K562 (cell line): Measurements from ENCODE around the gene MRPL55. TPM values are rescaled to one million over a fixed set of nuclear protein-coding genes. Genes with fewer than 3 reads are reported as not detected.

Experiments used
- CHD7 ChIP-seq: fragments of 200-600 bp; sonication (generic); IDR thresholded peaks from one replicate; pipeline ENCODE4 v1.6.1; 2012; ENCODE audit warnings: mild to moderate bottlenecking, low read depth, low read length, inconsistent platforms
- NCOA4 ChIP-seq: fragments of 450-650 bp; IDR thresholded peaks from 2 replicates; pipeline ENCODE4 v1.6.1; 2018; ENCODE audit warnings: mild to moderate bottlenecking; ENCODE audit not compliant: partially characterized antibody
- PTTG1 ChIP-seq: fragments of 450-650 bp; IDR thresholded peaks from 2 replicates; pipeline ENCODE4 v1.6.1; 2016; ENCODE audit warnings: low read depth, mild to moderate bottlenecking, missing genetic modification characterization, missing compliant biosample characterization
- SMARCE1 ChIP-seq: fragments of 450-650 bp; IDR thresholded peaks from 2 replicates; pipeline ENCODE4 v1.7.1; 2016; ENCODE audit warnings: mild to moderate bottlenecking
- SOX6 ChIP-seq: fragments of 450-650 bp; IDR thresholded peaks from 2 replicates; pipeline ENCODE4 v1.6.1; 2014; ENCODE audit warnings: mild to moderate bottlenecking
- SRSF7 ChIP-seq: fragments of 200-400 bp; formaldehyde crosslinking; optimal IDR thresholded peaks from 2 replicates; pipeline ENCODE3; 2017; ENCODE audit warnings: mild to moderate bottlenecking, low read depth, low read length
- ZBTB11 ChIP-seq, 3 experiments: fragments of 200-800 bp in 1 of 3; fragments of 250-450 bp in 1 of 3; fragments of 450-650 bp in 1 of 3; sonication (Bioruptor Pico) in 1 of 3; sonication (Bioruptor generic) in 1 of 3; formaldehyde crosslinking in 1 of 3; IDR thresholded peaks; 2 replicates each; pipeline versions ENCODE4 v1.6.1 to v1.8.0; 2016 to 2022; ENCODE audit warnings: mild to moderate bottlenecking in 2 of 3, missing genetic modification characterization in 2 of 3, missing compliant biosample characterization in 1 of 3, moderate library complexity in 1 of 3
- ZNF232 ChIP-seq: sonication (generic); formaldehyde crosslinking; IDR thresholded peaks from 2 replicates; pipeline ENCODE4 v1.8.0; 2022; ENCODE audit warnings: mild to moderate bottlenecking, missing genetic modification reagents
- ZNF280A ChIP-seq: fragments of 450-650 bp; IDR thresholded peaks from 2 replicates; pipeline ENCODE4 v1.6.1; 2018; ENCODE audit warnings: mild to moderate bottlenecking, low read depth; ENCODE audit not compliant: partially characterized antibody
- ZNF511 ChIP-seq: sonication (generic); formaldehyde crosslinking; IDR thresholded peaks from 2 replicates; pipeline ENCODE4 v1.8.0; 2022; ENCODE audit warnings: mild to moderate bottlenecking, missing genetic modification reagents
- polyA plus RNA-seq, 8 experiments: library from polyadenylated mRNA; depleted of rRNA in 4 of 8; stranded (reverse) in 5 of 8; unstranded in 3 of 8; fragments of >200 nt; fragmentation: Nextera tagmentation in 2 of 8; fragmentation: Illumina TruSeq in 1 of 8; extraction: Ambion mirVana in 2 of 8; extraction: Trizol in 1 of 8; gene quantifications; 2 replicates each; pipeline versions ENCODE4 v1.2.1 to v1.2.3, GENCODE V29; 2011 to 2014; ENCODE audit warnings: inconsistent platforms in 1 of 8, missing spikeins in 1 of 8
- total RNA-seq, 7 experiments: library from RNA; depleted of rRNA in 6 of 7; stranded (reverse); fragments of >200 nt in 6 of 7; fragmentation: Illumina TruSeq in 2 of 7; extraction: Trizol in 2 of 7; gene quantifications; 2 replicates each; pipeline versions ENCODE4 v1.2.1 to v1.2.3, GENCODE V29; 2011 to 2021; ENCODE audit warnings: low replicate concordance in 1 of 7

Gene MRPL55
- total and polyA plus RNA-seq, 9 of the 15 experiments (the other 6 are each of a cell fraction or from before 2014, with no cell fraction given), result 34.9 to 228 (median 81.0) TPM

GRCh38 chr1:228109962-228110488 lies 926 bp upstream of the MRPL55 start (continued):
- TF ChIP-seq CHD7 (no peak), SMARCE1 (0 out of 2 replicates have a peak, but pooled peaks have one; percentile 32), ZBTB11 (CRISPR knock-in tag; IDR thresholded peaks at IDR 0.05) (no peak; a peak in 1 of 6 replicates), PTTG1 (tag) (peak; percentile 53; the same call in 1 of the 2 replicates), NCOA4 (peak; percentile 4), SRSF7 (no peak), SOX6 (no peak), ZNF511 (CRISPR knock-in tag) (no peak), ZNF280A (no peak), ZNF232 (CRISPR knock-in tag) (0 out of 2 replicates have a peak, but pooled peaks have one; percentile 25)
